Retinal pigment epithelial cell (primary cell): ENCODE measurements around the gene GTF3C4.

Experiments used
- DNase-seq: peaks from one replicate; pipeline ENCODE4 v3.0.0-alpha.2; 2010; ENCODE audit warnings: low read depth
- H3K4me3 ChIP-seq: 2 replicates; pipeline ENCODE4 v1.5.1; 2011; ENCODE audit warnings: mild to moderate bottlenecking, low read length, control low read depth, moderate library complexity
- TF ChIP-seq, protein P1 (sequence below): conservative IDR thresholded peaks from 2 replicates; pipeline ENCODE4 v1.5.1; 2011; ENCODE audit warnings: low read depth, low read length, control low read depth, inconsistent platforms

GTF3C4 gene

DNA sequence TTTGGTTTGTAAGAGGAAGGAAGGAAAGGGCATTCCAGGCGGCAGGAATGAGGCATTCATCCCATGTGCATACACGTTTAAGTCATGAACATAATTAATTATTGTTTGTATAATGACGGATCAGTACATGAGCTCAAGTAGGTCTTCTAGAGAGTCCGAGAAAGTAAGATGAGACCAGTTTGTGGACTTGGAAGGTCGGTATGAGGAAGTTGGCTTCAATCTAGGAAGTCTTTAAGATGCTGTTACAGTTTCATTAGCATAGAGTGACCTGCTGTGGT, 2.1 kb downstream of the GTF3C4 start:
- TF ChIP-seq, protein P1, sequence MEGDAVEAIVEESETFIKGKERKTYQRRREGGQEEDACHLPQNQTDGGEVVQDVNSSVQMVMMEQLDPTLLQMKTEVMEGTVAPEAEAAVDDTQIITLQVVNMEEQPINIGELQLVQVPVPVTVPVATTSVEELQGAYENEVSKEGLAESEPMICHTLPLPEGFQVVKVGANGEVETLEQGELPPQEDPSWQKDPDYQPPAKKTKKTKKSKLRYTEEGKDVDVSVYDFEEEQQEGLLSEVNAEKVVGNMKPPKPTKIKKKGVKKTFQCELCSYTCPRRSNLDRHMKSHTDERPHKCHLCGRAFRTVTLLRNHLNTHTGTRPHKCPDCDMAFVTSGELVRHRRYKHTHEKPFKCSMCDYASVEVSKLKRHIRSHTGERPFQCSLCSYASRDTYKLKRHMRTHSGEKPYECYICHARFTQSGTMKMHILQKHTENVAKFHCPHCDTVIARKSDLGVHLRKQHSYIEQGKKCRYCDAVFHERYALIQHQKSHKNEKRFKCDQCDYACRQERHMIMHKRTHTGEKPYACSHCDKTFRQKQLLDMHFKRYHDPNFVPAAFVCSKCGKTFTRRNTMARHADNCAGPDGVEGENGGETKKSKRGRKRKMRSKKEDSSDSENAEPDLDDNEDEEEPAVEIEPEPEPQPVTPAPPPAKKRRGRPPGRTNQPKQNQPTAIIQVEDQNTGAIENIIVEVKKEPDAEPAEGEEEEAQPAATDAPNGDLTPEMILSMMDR, result no peak
- no peak for DNase-seq
- peak overlapping the region; percentile 16 for H3K4me3 ChIP-seq

DNA sequence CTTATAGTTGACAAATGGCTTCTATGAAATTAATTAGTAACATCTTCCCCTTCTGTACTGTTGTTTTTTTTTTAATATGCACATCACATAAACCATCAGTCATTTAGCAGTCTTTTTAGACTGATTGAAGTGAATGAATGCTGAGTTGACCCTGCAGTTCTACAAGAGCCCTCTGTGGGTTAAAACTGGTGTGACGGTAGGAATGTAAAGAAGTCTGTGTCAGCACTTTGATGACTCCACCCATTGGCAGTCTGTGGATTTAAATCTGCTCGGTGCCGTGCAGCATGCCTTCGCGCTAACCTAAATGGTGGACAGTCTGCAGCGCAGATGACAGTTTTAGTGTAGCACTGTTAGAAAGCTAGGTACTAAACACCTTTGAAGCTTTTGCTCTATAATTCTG, 3.1 kb downstream of the GTF3C4 start:
- TF ChIP-seq, protein P1, result peak; percentile 49
- no peak overlapping the region for H3K4me3 ChIP-seq

DNA sequence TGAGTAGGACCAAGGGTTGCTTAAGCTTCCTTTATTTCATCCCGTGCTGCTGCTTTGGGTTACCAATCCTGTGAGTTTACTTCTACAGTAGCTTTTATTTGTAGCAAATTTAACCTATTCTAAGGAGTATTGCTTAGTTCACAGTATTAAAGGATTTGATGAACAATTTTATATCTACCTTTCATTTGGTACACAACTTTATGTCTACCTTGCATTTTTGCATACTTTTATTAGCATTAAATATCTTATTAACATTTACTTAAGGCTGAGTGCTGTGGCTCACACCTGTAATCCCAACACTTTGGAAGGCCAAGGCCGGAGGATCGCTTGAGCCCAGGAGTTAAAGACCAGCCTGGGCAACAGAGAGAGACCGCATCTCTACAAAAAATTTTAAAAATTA, 4.2 kb downstream of the GTF3C4 start:
- TF ChIP-seq, protein P1, result no peak
- H3K4me3 ChIP-seq, result no peak overlapping the region
- DNase-seq, result no peak

More for the DNA sequence above, 3.1 kb downstream of the GTF3C4 start:
- peak; percentile 63 for DNase-seq

DNA sequence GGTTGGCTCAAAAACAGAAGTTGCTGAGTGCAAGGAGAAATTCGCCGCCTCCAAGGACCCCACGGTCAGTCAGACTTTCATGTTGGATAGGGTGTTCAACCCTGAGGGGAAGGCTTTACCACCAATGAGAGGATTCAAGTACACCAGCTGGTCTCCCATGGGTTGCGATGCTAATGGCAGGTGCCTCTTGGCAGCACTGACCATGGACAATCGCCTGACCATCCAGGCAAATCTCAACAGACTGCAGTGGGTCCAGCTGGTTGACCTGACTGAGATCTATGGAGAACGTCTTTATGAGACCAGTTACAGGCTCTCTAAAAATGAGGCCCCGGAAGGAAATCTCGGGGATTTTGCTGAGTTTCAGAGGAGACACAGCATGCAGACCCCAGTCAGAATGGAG, 7.7 kb downstream of the GTF3C4 start:
- TF ChIP-seq, protein P1, result no peak
- DNase-seq, result no peak
- H3K4me3 ChIP-seq, result no peak overlapping the region

DNA sequence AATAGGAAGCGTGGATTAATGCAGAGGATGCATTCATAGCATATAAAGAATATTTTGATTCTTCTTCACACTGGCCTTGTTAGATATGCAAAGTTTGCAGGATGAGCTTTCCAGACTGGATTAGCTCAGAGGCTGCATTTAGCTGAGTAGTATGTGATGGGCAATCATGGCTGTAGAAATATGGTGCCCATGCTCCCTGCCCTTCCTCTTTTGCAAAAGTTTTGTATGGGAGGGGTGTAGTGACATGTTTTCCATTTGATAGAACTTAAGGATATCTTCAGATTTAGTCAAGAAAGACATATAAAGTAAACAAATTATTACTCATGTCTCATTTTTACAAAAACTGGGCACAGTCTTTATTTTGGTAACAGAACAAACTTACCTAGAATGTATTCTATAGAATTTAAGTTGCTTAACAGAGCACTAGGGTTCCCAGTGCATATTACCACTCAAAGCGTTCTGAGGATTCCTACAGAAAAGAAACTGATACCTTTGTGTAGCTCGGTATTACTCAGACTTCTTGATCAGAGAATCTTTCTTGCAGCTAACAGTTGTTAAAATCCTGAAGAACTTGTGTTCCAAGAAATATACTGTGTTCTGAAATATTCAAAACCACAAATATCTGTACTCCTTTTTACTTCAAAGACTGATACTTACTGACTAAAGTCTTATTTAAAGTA, 9.8 kb downstream of the GTF3C4 start:
- no peak overlapping the region for H3K4me3 ChIP-seq
- no peak for DNase-seq
- TF ChIP-seq, protein P1, result no peak

DNA sequence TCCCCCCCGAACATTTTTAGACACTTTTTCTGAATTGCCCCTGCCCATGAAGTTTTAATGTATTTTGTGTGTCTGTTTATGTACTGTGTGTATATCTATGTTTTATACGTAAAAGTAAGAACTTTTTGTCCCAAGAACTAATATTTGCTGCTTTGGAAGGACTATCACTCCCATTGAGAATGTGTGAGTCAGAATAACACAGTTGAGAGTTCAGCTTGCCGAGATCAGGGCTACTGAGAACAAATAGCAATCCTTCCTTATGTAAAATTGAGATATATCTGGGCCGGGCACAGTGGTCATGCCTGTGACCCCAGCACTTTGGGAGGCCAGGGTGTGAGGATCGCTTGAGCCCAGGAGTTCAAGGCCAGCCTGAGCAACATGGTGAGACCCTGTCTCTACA, 11.3 kb downstream of the GTF3C4 start:
- no peak for DNase-seq
- TF ChIP-seq, protein P1, result no peak
- no peak overlapping the region for H3K4me3 ChIP-seq

DNA sequence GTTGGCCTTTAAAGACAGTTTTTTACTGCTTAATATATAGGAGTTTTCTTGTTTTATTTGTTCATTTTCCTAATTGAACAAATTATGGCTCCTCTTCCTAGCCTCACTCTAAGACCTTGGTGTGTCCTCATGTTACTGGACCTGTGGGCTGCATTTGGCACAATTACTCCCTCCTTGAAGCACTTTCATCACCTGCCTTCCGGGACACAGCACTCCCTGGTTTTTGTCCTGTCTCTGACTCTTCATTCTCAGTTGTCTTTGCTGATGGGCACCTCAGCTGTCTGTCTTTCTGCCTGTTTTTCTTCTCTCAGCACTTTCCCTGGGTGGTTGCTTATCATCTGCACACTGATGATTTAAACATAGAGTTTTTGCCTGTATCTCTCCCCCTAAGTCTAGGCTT, 13.6 kb downstream of the GTF3C4 start:
- H3K4me3 ChIP-seq, result no peak overlapping the region
- DNase-seq, result no peak
- TF ChIP-seq, protein P1, result no peak
